ENCODE measurements around the gene P2RY12. TPM values are rescaled to one million over a fixed set of nuclear protein-coding genes. Genes with fewer than 3 reads are reported as not detected.

Gene P2RY12
- total RNA-seq, 2 experiments from 2014 or later: 0.19 TPM; not detected in 1

DNA sequence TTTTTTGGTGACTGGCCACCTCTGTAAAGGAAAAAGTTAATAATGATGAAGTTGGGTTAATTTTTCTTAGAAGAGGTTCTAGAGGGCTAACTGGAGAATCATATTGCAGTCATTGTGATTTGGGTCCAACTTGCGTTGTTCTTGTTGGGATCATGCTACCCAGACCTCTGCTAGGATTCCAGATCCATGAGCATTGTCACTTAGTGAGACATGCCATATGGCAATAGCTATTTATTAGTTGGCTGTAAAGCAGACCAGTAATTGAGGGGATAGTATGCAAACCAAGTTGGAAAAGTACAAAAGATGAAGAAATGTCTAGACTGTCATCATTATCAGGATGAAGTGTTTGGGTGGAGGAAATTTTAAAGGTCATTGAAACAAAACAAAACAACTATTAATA, 30.7 kb upstream of the P2RY12 start:
- Histone ChIP-seq H3K4me2 (ENCODE audit: low read length) (no peak overlapping the region), H3K4me3 (ENCODE audit: low read depth, low read length, poor library complexity, severe bottlenecking) (no peak overlapping the region), H3K4me1 (ENCODE audit: insufficient read depth, low read length, poor library complexity, severe bottlenecking) (no peaks in the 10 kb centered on the region), H3K9me3 (ENCODE audit: low read length) (no peaks in the 10 kb centered on the region), H2AFZ (ENCODE audit: low read length) (no peak overlapping the region), H3K27ac (ENCODE audit: low read depth, low read length, poor library complexity, severe bottlenecking) (no peak overlapping the region), H3K9me2 (ENCODE audit: insufficient read depth, low read length) (no peaks in the 10 kb centered on the region), H3K79me2 (ENCODE audit: insufficient read depth, low read depth, low read length) (no peaks in the 10 kb centered on the region), H3K36me3 (ENCODE audit: insufficient read depth, low read length) (peaks cover 14% of the 10 kb centered on the region), H4K20me1 (ENCODE audit: insufficient read depth, low read length) (no peaks in the 10 kb centered on the region)
- intact Hi-C loops (cut with micrococcal nuclease; ENCODE audit: unreplicated experiment): no loop called here
- CTCF ChIA-PET (ENCODE audit: unreplicated experiment): no interaction called here
- DNase-seq (ENCODE audit: low spot score): no peak
- no peak for TF ChIP-seq CTCF (conservative IDR thresholded peaks at IDR 0.05; ENCODE audit: low read length)
- no peak for TF ChIP-seq EZH2phosphoT487 (IDR thresholded peaks at IDR 0.05; ENCODE audit: borderline replicate concordance, low read depth, low read length)
- POLR2A ChIA-PET: interaction anchor here (0.6 to 1.3 kb wide), 2 partner anchors 9 to 27 kb away, joined by 3 to 6 read pairs; no protein-coding TSS in a partner anchor
- no TSS peak for BruUV-seq (replicated peaks)

- DNase-seq (ENCODE audit: low spot score): no peak
- POLR2A ChIA-PET: interaction anchor here (1.2 to 1.3 kb wide), 2 partner anchors 8 to 18 kb away, joined by 3 read pairs; no protein-coding TSS in a partner anchor
- H3K4me3 ChIP-seq (ENCODE audit: low read depth, low read length, poor library complexity, severe bottlenecking): no peak overlapping the region
- peak; percentile 56 for TF ChIP-seq CTCF (conservative IDR thresholded peaks at IDR 0.05; ENCODE audit: low read length)
- no peak for TF ChIP-seq EZH2phosphoT487 (IDR thresholded peaks at IDR 0.05; ENCODE audit: borderline replicate concordance, low read depth, low read length)
- H3K36me3 ChIP-seq (ENCODE audit: insufficient read depth, low read length): peaks cover 14% of the 10 kb centered on the region
- CTCF ChIA-PET (ENCODE audit: unreplicated experiment): no interaction called here
- H3K4me2 ChIP-seq (ENCODE audit: low read length): no peak overlapping the region
- no TSS peak for BruUV-seq (replicated peaks)
- H3K9me3 ChIP-seq (ENCODE audit: low read length): no peaks in the 10 kb centered on the region
- intact Hi-C loops (cut with micrococcal nuclease; ENCODE audit: unreplicated experiment): no loop called here
- H3K27ac ChIP-seq (ENCODE audit: low read depth, low read length, poor library complexity, severe bottlenecking): no peak overlapping the region
- no peak overlapping the region for H2AFZ ChIP-seq (ENCODE audit: low read length)
- no peaks in the 10 kb centered on the region for H3K9me2 ChIP-seq (ENCODE audit: insufficient read depth, low read length)
- H3K79me2 ChIP-seq (ENCODE audit: insufficient read depth, low read depth, low read length): no peaks in the 10 kb centered on the region
- no peaks in the 10 kb centered on the region for H4K20me1 ChIP-seq (ENCODE audit: insufficient read depth, low read length)
- H3K4me1 ChIP-seq (ENCODE audit: insufficient read depth, low read length, poor library complexity, severe bottlenecking): no peaks in the 10 kb centered on the region
Observed at GRCh38 chr3:151412989-151413388, 28.4 kb upstream of the P2RY12 start.

- CTCF ChIA-PET (ENCODE audit: unreplicated experiment): no interaction called here
Observed at GRCh38 chr3:151410891-151411559, 26.5 kb upstream of the P2RY12 start.

More at GRCh38 chr3:151410891-151411559, 26.5 kb upstream of the P2RY12 start:
- Histone ChIP-seq H3K27ac (ENCODE audit: low read depth, low read length, poor library complexity, severe bottlenecking) (no peak overlapping the region), H3K9me2 (ENCODE audit: insufficient read depth, low read length) (no peaks in the 10 kb centered on the region), H3K4me3 (ENCODE audit: low read depth, low read length, poor library complexity, severe bottlenecking) (no peak overlapping the region), H3K79me2 (ENCODE audit: insufficient read depth, low read depth, low read length) (no peaks in the 10 kb centered on the region), H3K36me3 (ENCODE audit: insufficient read depth, low read length) (peaks cover 14% of the 10 kb centered on the region), H3K4me2 (ENCODE audit: low read length) (no peak overlapping the region), H3K4me1 (ENCODE audit: insufficient read depth, low read length, poor library complexity, severe bottlenecking) (no peaks in the 10 kb centered on the region), H3K9me3 (ENCODE audit: low read length) (no peaks in the 10 kb centered on the region), H4K20me1 (ENCODE audit: insufficient read depth, low read length) (no peaks in the 10 kb centered on the region), H2AFZ (ENCODE audit: low read length) (no peak overlapping the region)
- DNase-seq (ENCODE audit: low spot score): no peak
- TF ChIP-seq EZH2phosphoT487 (IDR thresholded peaks at IDR 0.05; ENCODE audit: borderline replicate concordance, low read depth, low read length): no peak
- no peak for TF ChIP-seq CTCF (conservative IDR thresholded peaks at IDR 0.05; ENCODE audit: low read length)
- BruUV-seq (replicated peaks): no TSS peak
- POLR2A ChIA-PET: interaction anchor here (0.6 to 1.0 kb wide), 3 partner anchors 11 to 996 kb away, joined by 3 to 4 read pairs (median 4); no protein-coding TSS in a partner anchor
- intact Hi-C loops (cut with micrococcal nuclease; ENCODE audit: unreplicated experiment): no loop called here

Data from OCI-LY7 (cell line).